ENCODE results near the gene ASB18.

DNA sequence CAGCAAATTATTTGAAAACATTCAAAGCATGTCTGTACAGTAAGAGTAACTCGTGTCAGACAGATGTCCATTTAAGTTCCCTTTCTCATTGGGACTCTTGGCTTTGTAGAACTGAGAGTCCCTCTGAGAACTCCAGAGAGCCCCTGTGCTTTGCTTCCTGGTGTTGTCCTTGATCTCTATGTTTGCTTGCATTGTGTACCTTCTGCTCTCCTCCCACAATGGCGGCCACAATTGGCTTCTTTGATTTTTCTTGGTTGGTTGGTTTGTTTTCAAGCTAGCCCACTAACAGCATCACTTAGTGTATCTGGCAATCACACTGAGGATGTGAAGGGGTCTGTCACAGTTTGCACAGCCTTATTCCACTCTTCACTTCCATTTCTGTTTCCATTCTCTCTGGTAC is 15.1 kb downstream of the ASB18 start:
- no peak for TF ChIP-seq CTCF (IDR thresholded peaks at IDR 0.05)
- TF ChIP-seq POLR2A (IDR thresholded peaks at IDR 0.05) = no peak
